GM21737 (cell line): ENCODE data around the gene KRTAP10-11.
"Not testable (repeated sequence)": the region's sequence is repeated elsewhere in the genome, so short reads cannot be mapped to it uniquely, and the experiment has no call there.

Source experiments
- ATAC-seq: cut with Tn5 transposase; IDR thresholded peaks from one replicate; pipeline ENCODE4 v1.9.1; 2021; ENCODE audit warnings: mild to moderate bottlenecking, moderate library complexity; ENCODE audit not compliant: unreplicated experiment

The KRTAP10-11 gene, protein sequence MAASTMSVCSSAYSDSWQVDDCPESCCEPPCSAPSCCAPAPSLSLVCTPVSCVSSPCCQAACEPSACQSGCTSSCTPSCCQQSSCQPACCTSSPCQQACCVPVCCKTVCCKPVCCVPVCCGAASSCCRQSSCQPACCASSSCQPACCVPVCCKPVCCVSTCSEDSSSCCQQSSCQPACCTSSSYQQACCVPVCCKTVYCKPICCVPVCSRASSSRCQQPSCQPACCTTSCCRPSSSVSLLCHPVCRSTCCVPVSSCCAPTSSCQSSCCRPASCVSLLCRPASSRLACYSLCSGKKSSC

DNA sequence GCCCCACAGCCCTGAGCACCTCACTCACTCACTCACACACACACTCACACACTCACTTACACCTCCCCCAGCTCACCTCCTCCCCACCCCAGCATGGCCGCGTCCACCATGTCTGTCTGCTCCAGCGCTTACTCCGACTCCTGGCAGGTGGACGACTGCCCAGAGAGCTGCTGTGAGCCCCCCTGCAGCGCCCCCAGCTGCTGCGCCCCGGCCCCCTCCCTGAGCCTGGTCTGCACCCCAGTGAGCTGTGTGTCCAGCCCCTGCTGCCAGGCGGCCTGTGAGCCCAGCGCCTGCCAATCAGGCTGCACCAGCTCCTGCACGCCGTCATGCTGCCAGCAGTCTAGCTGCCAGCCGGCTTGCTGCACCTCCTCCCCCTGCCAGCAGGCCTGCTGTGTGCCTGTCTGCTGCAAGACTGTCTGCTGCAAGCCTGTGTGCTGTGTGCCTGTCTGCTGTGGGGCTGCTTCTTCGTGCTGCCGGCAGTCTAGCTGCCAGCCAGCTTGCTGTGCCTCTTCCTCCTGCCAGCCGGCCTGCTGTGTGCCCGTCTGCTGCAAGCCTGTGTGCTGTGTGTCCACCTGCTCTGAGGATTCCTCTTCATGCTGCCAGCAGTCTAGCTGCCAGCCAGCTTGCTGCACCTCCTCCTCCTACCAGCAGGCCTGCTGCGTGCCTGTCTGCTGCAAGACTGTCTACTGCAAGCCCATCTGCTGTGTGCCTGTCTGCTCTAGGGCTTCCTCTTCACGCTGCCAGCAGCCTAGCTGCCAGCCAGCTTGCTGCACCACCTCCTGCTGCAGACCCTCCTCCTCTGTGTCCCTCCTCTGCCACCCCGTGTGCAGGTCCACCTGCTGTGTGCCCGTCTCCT, at the start of gene KRTAP10-11:
Gene KRTAP10-11, plus strand, starts transcription at position 49 of the 856 bp plus-strand sequence. Its CDS starts 45 bp downstream, at position 94.
- ATAC-seq, result not testable (repeated sequence)

DNA sequence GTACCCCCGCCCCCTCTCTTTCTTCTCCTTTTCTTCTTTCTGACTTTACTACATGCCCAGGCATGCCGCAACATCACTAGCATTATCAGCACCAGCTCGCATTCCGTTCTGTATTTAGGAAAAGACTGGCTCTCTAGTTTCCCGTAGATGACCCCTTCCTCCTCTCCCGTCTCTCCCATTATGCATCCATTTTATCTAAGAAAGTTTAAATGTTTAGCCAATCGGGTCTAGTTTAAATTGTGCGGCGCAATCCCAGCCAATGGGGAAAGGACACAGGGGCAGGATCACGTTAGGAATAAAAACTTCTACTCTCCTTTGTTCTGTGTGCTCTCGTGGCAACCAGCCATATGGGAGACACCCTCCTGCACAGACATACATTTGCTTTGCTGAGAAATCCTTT, 48.2 kb upstream of the KRTAP10-11 start:
- no peak for ATAC-seq

DNA sequence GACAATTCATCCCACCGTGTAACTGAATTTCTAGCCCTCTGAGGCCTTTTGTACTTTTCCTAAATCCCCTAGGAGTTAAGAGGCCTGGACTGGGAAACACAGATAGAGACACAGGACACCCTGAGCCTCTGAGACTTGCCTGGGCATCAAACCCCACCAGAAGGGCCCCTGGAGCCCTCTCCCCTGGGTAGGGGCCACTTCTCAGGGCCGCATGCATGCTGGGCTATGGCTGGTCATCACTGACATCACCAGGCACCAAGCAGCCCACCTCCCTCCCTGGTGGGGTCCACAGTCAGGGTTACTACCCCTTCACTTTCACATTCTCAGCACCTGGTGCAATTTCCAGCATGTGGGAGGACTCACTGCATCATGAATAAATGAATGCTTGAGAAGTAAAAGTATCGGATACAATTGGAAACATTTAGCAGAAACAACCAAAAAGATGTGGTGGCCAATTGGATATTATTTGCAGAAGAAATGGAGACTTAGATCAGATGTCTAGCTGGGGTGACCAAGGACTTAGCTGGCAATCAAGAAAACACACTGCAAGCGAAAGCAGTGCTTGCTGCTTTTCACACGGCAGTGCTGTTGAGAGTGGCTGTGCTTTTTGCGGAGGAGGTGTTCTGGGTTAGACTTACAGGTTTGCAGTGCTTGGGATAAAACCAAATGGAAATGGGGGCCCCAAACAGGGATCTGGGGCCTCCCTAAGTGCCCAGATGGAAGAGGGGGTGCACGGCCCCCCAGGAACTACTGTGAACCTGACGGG, 46.8 kb upstream of the KRTAP10-11 start:
- ATAC-seq, result no peak

DNA sequence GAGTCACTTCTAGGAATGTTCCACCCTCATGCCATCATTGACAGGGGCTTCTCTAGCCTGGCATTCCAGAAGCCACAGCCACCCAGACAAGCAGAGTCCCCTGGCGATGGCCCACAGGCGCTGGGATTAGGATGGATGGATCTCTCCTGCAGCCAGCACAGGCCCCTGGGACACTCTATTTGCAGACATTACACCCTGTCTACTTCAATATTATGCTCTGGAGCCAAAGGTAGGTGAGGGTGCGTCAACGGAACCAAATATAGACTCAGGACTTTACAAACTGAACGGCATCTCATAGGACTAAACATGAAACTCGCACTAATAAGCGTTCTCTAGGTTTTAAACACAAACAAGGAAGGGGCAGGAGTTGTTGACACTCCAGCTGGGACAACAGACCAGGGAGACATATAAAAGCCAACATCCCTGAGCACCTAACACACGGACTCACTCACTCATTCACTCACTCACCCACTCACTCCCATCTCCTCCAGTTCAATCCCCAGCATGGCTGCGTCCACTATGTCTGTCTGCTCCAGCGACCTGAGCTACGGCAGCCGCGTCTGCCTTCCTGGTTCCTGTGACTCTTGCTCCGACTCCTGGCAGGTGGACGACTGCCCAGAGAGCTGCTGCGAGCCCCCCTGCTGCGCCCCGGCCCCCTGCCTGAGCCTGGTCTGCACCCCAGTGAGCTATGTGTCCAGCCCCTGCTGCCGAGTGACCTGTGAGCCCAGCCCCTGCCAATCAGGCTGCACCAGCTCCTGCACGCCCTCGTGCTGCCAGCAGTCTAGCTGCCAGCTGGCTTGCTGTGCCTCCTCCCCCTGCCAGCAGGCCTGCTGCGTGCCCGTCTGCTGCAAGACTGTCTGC, 45.9 kb upstream of the KRTAP10-11 start, which contains the start of gene KRTAP10-7:
Gene KRTAP10-7, plus strand, starts transcription at position 480 of the 861 bp plus-strand sequence. Its CDS starts 25 bp downstream, at position 505.
- not testable (repeated sequence) for ATAC-seq

DNA sequence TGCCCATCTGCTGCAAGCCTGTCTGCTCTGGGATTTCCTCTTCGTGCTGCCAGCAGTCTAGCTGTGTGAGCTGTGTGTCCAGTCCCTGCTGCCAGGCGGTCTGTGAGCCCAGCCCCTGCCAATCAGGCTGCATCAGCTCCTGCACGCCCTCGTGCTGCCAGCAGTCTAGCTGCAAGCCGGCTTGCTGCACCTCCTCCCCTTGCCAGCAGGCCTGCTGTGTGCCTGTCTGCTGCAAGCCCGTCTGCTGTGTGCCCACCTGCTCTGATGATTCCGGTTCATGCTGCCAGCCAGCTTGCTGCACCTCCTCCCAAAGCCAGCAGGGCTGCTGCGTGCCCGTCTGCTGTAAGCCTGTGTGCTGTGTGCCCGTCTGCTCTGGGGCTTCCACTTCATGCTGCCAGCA, 45.1 kb upstream of the KRTAP10-11 start:
- ATAC-seq, result not testable (repeated sequence)

DNA sequence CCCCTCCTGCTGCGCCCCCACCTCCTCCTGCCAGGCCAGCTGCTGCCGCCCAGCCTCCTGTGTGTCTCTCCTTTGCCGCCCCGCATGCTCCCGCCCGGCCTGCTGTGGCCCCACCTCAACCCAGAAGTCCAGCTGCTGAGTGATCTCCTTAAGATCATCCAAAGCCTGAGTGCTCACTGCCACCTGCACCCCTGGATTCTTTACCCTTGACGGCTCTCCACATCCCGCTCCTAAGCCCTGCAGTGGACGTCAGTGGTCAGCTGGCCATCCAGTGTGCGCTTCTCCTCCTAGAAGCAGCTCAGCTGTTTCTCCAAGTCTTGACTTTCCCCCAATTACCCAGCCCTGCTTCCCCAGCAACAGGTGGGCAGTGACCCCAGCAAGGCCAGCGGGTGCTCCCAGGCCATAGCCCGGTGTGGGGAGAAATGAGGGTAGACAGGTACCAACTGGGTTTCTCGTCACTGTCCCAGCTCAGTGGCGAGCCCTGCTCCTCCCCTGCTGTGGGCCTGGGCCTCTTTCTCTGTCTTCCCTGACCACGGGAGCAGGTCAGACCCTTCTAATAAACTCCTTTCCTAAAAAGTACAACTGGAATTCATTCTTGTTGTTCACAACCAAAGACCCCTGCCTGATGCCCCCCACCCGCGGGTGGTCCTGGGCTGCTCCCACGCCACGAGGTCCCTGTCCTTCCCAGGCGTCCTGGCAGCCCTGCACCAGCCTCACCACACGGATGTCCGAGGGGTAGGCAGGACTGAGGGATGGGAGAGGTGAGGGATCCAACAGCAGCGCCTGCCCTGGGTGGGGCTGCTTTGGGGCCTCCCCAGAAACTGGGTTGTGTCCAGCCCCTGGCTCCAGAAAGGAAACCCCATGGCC, 44.4 kb upstream of the KRTAP10-11 start:
- no peak for ATAC-seq

DNA sequence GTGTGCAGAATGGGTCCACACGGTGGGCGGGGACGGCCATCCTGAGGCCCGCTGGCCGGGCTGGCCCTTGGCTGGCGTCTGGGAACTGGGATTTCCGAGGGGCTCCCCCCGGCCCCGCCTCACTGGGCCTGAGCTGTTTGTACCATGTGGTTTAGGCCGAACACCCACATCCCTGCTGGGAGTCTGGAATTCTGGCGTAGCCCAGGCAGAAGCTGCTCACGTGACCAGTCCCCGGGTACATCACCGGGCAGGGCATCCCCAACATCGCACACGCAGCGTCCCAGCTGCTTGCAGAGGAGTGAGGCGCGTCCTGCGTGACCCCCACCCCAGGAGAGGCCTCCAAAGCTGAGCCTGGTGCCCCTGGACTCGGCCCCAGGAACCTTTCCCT, 43.8 kb upstream of the KRTAP10-11 start:
- ATAC-seq, result no peak

DNA sequence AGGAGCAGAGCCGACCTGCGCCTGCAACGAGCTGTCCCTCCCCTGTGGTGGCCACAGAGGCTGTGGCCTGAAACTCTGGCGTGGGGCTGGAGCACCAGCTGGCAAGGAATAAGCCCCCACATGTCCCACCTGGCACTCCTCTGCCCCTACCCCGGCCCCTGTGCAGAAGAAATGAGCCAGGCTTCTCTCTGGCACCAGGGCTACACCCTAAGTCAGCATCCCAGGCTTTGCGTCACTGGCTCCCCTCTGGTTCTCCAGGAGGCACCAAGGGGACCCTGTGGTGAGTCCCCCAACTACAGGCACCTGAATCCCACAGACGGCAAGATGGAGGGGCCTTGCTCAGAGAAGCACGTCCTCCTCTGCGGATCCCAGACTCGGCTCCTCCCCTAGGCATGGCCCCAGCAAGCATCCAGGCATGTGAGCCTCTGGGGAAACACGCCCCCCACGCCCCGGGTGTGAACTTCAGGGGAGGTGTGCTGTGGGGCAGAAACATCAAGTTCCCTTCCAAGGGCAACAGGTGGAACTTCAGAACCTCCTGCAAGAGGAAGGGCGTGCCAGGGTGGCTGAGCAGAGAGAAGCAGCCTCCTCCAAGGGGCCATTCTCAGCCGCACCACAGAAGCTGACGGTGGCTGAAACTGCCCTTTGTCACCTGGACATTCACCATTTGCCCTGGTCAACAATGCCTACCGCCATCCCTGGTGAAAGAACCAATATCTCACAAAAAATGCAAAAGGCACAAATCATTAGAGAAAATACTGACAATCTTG, 42.9 kb upstream of the KRTAP10-11 start:
- no peak for ATAC-seq

DNA sequence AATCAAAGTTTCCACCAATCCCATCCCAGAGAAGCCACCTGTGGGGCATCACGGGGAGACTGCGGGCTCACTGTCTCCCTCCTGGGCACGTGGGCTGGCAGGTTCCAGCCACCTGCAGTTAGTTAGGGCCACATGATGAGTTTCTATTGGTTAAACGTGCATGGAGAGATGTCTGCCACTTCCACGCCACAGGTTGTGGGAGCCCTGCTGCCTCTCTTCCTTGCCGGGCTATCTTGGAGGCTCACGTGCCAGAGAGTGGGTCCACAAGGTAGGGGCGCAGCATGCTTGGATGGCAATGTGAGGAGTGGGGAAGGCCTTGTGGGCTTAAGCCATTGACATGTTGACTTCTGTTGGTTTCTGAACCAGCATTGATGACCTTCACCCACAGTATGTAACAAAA, 42.3 kb upstream of the KRTAP10-11 start:
- no peak for ATAC-seq

DNA sequence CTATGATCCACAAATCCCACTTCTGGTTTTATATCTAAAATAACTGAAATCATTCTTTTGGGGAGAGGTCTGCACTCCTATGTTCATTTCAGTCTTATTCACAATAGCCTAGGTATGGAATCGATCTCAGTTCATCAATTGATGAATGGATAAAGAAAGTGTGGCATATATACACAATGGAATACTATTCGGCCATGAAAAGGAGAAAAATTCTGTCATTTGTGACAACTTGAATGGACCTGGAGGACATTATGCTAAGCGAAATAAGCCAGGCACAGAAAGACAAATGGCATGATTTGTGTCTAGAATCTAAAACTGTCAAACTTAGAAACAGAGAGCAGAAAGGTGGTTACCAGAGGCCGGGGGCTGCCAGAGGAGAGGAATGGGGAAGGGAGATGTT, 39.7 kb upstream of the KRTAP10-11 start:
- ATAC-seq, result no peak

DNA sequence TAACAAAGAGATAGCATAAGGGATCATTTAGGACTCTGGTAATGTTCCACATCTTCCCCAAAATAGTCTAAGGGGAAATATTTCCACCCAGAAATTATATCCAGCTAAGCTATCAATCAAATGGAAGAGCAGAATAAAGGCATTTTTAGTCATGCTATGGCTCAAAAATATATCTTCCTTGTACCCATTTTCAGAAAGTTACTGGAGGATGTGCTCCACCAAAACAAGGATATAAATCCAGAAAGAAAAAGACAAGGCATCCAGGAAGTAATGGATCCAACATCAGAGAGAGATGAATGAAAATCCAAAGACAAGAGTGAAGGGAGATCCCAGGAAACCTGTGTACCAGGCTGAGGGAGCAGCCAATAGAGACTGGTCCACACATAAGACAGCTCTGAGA, 37.0 kb upstream of the KRTAP10-11 start:
- no peak for ATAC-seq

DNA sequence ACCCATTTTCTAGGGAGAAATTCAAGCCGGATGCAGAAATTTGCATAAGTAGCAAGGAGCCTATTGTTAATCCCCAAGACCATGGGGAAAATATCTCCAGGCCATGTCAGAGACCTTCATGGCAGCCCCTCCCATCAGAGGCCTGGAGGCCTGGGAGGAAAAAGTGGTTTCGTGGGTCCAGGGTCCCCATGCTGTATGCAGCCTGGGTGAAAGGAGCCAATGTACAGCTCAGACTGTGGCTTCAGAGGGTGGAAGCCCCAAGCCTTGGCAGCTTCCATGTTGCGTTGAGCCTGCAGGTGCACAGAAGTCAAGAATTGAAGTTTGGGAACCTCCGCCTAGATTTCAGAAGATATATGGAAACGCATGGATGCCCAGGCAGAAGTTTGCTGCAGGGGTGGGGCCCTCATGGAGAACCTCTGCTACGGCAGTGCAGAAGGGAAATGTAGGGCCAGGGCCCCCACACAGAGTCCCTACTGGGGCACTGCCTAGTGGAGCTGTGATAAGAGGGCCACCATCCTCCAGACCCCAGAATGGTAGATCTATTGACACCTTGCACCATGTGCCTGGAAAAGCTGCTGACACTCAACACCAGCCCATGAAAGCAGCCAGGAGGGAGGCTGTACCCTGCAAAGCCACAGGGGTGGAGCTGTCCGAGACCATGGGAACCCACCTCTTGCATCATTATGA, 35.9 kb upstream of the KRTAP10-11 start:
- not testable (repeated sequence) for ATAC-seq

DNA sequence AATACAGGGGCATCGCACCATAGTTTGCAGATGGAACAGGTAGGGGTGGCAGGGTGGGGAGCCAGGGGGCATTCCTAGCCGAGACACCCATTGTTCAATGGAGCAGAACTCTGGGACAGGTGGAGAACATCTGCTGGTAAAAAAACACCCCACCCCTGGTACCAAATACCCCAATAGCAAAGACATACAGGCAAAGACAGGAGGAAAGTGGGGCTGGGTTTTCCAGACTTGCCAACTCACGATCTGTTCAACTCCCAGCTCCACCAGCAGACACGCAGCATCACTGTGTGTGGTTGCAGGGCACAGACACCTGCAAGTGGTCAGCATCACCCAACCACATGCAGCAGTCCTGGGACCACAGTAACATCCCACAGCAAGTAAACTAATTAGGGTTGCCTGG, 34.7 kb upstream of the KRTAP10-11 start:
- no peak for ATAC-seq

DNA sequence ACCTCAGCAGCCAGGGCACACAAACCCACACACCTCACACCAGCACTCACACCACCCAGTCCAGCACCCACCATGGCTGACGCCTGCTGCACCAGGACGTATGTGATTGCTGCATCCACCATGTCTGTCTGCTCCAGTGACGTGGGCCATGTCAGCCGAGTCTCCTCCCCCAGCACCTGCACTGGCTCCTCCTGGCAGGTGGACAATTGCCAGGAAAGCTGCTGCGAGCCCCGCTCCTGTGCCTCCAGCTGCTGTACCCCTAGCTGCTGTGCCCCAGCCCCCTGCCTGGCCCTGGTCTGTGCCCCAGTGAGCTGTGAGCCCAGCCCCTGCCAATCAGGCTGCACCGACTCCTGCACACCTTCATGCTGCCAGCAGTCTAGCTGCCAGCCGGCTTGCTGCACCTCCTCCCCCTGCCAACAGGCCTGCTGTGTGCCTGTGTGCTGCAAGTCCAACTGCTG, 34.2 kb upstream of the KRTAP10-11 start, which contains the start of gene KRTAP10-8:
Gene KRTAP10-8, plus strand, starts transcription at position 51 of the 458 bp plus-strand sequence. Its CDS starts 22 bp downstream, at position 73.
- ATAC-seq, result no peak

DNA sequence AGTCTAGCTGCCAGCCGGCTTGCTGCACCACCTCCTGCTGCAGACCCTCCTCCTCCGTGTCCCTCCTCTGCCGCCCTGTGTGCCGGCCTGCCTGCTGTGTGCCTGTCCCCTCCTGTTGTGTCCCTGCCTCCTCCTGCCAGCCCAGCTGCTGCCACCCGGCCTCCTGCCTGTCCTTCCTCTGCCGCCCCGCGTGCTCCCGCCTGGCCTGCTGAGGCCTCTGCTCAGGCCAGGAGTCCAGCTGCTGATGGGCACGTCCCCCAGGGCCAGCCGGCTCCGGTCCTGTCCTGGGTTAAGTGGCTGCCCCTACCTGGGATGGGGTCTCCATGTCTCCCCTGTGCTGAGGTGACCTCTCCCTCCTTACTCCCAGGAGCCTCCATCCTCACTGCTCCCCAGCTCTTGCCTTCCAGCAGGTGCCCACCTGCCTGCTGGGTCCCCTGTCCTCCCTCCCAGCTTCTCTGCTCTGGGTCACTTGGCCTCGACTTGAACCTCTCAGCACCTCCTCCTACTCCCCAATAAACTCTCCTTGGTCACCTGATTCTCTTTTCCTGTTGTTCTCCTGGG, 33.5 kb upstream of the KRTAP10-11 start:
- ATAC-seq, result no peak

DNA sequence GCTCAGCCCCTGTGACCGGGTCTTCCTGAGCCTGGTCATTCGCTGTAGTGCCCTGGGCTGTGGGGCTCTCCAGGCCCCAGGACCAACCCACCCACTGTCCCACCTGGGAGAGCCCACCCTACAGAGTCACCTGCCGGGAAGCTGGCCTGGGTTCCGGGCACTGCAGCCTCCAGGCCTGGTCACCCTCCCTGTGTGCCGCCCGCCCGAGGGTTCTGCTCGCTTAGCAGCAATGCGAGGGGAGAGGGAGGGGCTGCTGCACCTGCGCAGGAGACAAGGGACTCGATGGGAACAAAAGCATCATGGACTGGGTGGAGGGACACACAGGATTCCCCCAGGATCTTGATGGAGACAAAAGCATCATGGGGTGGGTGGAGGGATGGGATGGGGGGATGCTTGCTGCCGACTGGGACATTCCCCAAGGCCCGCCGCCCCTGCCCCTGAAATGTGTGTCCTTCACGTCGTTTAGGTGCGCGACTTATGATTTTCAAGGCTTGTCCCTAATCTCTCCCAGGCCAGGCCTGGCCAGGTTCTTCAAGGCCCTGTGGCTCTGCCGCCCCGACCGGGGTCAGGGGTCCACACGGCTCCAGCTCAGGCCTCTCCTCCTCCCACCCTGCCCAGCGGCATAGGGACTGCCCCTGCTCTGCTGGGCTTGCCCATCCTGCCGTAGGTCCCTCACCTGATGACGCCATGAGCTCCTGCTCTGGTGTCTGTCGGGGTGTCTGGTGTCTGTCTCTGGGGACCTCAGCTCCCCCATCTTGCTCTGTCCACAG, 32.6 kb upstream of the KRTAP10-11 start:
- ATAC-seq, result no peak

DNA sequence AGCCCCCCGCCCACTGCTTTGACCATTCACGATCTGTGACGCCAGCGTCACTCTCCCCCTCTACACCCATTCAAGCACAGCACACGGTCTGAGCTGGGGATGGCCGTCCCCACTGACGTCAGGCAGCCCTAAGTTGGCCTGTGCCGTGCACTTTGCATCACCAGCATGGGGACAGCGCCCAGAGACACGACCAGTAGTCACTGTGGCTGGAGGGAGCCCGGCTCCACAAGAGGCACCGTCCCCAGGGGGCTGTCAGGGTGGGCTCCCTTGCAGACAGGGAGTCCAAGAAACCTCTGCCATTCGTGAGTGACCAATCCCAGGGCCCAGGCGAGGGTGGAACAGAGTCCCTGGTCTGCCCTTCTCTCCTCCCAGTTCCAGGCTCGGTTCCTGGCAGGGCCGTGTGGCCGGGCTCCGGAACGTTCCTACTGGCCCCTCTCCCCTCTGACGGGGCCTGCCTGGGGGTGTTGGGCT, 32.0 kb upstream of the KRTAP10-11 start:
- ATAC-seq, result no peak
